Measurements from ENCODE around the gene PLLP.

DNA sequence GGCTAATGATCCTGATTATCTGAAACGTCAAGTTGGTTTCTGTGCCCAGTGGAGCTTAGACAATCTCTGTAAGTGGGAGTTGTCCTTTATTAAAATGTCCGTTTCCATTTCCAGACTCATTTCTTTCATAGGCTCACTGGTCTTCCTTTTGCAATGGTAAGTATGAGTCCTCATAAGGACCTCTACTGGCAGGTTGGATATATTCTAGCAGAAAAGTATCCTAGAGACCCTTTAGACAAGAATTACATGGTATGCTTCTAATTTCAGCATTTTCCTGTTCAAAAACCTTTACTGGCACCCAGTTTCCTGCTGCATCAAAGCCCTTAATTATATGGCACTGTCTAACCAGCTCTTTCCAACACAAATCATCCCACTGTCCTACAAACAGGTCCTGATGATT is 67.5 kb downstream of the PLLP start:
- TF ChIP-seq, protein P1, sequence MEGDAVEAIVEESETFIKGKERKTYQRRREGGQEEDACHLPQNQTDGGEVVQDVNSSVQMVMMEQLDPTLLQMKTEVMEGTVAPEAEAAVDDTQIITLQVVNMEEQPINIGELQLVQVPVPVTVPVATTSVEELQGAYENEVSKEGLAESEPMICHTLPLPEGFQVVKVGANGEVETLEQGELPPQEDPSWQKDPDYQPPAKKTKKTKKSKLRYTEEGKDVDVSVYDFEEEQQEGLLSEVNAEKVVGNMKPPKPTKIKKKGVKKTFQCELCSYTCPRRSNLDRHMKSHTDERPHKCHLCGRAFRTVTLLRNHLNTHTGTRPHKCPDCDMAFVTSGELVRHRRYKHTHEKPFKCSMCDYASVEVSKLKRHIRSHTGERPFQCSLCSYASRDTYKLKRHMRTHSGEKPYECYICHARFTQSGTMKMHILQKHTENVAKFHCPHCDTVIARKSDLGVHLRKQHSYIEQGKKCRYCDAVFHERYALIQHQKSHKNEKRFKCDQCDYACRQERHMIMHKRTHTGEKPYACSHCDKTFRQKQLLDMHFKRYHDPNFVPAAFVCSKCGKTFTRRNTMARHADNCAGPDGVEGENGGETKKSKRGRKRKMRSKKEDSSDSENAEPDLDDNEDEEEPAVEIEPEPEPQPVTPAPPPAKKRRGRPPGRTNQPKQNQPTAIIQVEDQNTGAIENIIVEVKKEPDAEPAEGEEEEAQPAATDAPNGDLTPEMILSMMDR (IDR thresholded peaks at IDR 0.05), result no peak
- TF ChIP-seq POLR2A (IDR thresholded peaks at IDR 0.05; ENCODE audit: low read depth), result no peak
- no peak for TF ChIP-seq EP300 (IDR thresholded peaks at IDR 0.05)

Measured in esophagus muscularis mucosa (tissue), 4 donors.